OCI-M1 (cell line): ENCODE results near the gene SHH.

Experiments
- DNase-seq: peaks from one replicate; lab custom pipeline; 2025; lab: John Stamatoyannopoulos, UW

SHH gene

GRCh38 chr7:155806096-155806871 lies 6.0 kb downstream of the SHH start:
- no peak for DNase-seq

GRCh38 chr7:155805826-155806095 lies 6.5 kb downstream of the SHH start:
- DNase-seq: no peak

GRCh38 chr7:155804897-155805825 lies 7.1 kb downstream of the SHH start:
- peak; percentile 47 for DNase-seq

GRCh38 chr7:155804431-155804831 lies 7.8 kb downstream of the SHH start:
- no peak for DNase-seq

- no peak for DNase-seq
Observed at GRCh38 chr7:155803418-155804376, 8.6 kb downstream of the SHH start.

GRCh38 chr7:155802906-155803417 lies 9.3 kb downstream of the SHH start:
- DNase-seq: no peak

GRCh38 chr7:155802291-155802690 lies 10.0 kb downstream of the SHH start:
- no peak for DNase-seq

GRCh38 chr7:155800741-155801267 lies 11.5 kb downstream of the SHH start:
- DNase-seq: no peak

GRCh38 chr7:155800301-155800700 lies 12.0 kb downstream of the SHH start:
- no peak for DNase-seq

GRCh38 chr7:155799514-155799913 lies 12.7 kb downstream of the SHH start:
- DNase-seq: no peak

GRCh38 chr7:155798673-155799439 lies 13.4 kb downstream of the SHH start:
- no peak for DNase-seq

GRCh38 chr7:155797262-155798250 lies 14.7 kb downstream of the SHH start:
- no peak for DNase-seq

- peak; percentile 2 for DNase-seq
Observed at GRCh38 chr7:155796381-155797261, 15.6 kb downstream of the SHH start.

GRCh38 chr7:155795951-155796350 lies 16.3 kb downstream of the SHH start:
- DNase-seq: no peak

- no peak for DNase-seq
Observed at GRCh38 chr7:155795401-155795800, 16.9 kb downstream of the SHH start.

- no peak for DNase-seq
Observed at GRCh38 chr7:155794196-155794595, 18.1 kb downstream of the SHH start.

GRCh38 chr7:155793720-155794119 lies 18.5 kb downstream of the SHH start:
- no peak for DNase-seq

GRCh38 chr7:155792999-155793560 lies 19.2 kb downstream of the SHH start:
- no peak for DNase-seq
